ENCODE results near the gene PGM5. TPM values are rescaled to one million over a fixed set of nuclear protein-coding genes. Genes with fewer than 3 reads are reported as not detected.

The PGM5 gene
- total and polyA plus RNA-seq, 2 of the 8 experiments (the other 6 are each of a cell fraction or from before 2014, with no cell fraction given), result not detected

GRCh38 chr9:68470067-68470466, 113.7 kb downstream of the PGM5 start:
- H3K23ac ChIP-seq (ENCODE audit: insufficient read length), result no peak overlapping the region
- no peak overlapping the region for H3K14ac ChIP-seq (ENCODE audit: insufficient read length)
- H3K27me3 ChIP-seq (replicated peaks in 1 of 4; ENCODE audit: control insufficient read depth in 3 of 4, extremely low read depth in 1 of 4, insufficient read depth in 3 of 4, low read length in 3 of 4), result no peaks in the 10 kb centered on the region; a peak in 1 of 7 replicates
- POLR2A ChIA-PET (ENCODE audit: partially characterized antibody), result no interaction called here
- H3K4me2 ChIP-seq (ENCODE audit: insufficient read depth in 1 of 2, low read depth in 2 of 2, low read length in 2 of 2), result no peak overlapping the region
- H4K20me1 ChIP-seq (replicated peaks in 1 of 2; ENCODE audit: control insufficient read depth in 1 of 2, insufficient read depth in 2 of 2, low read length in 2 of 2), result no peaks in the 10 kb centered on the region
- H4K8ac ChIP-seq (ENCODE audit: extremely low read depth, insufficient read depth, low read length), result no peak overlapping the region
- no peaks in the 10 kb centered on the region for H3K79me2 ChIP-seq (ENCODE audit: control insufficient read depth in 1 of 2, insufficient read depth in 2 of 2, low read length in 2 of 2)
- CTCF ChIA-PET (ENCODE audit: partially characterized antibody), result no interaction called here
- H3K9ac ChIP-seq (replicated peaks in 1 of 4; ENCODE audit: extremely low read depth in 1 of 4, low read depth in 3 of 4, low read length in 3 of 4), result no peak overlapping the region
- H2BK120ac ChIP-seq (replicated peaks; ENCODE audit: low read depth, low read length), result no peak overlapping the region
- FAIRE-seq, result no peak
- peaks cover 2% of the 10 kb centered on the region; the same call in 1 of the 2 replicates for H3K23me2 ChIP-seq (ENCODE audit: low read depth, low read length)
- no peaks in the 10 kb centered on the region for H3K9me3 ChIP-seq (ENCODE audit: insufficient read depth in 2 of 2, low read depth in 1 of 2, low read length in 1 of 2)
- H3K27ac ChIP-seq (ENCODE audit: low read depth, low read length), result no peak overlapping the region
- no peak overlapping the region for H3K4me3 ChIP-seq (ENCODE audit: extremely low read depth in 1 of 4, insufficient read depth in 2 of 4, low read depth in 3 of 4, low read length in 4 of 4)
- no peak overlapping the region for H4K91ac ChIP-seq (replicated peaks; ENCODE audit: insufficient read length, low read length)
- no peak overlapping the region for H3K4ac ChIP-seq (replicated peaks; ENCODE audit: insufficient read length, low read depth, low read length)
- H2BK5ac ChIP-seq (ENCODE audit: low read depth, low read length), result no peak overlapping the region
- no peak for DNase-seq (ENCODE audit: low read depth in 1 of 2, low spot score in 2 of 2)
- no peaks in the 10 kb centered on the region for H3K79me1 ChIP-seq (ENCODE audit: low read depth, low read length)
- no peak overlapping the region for H4K5ac ChIP-seq (ENCODE audit: insufficient read length, low read depth, low read length)
- H2BK15ac ChIP-seq (ENCODE audit: low read length), result no peak overlapping the region
- no peaks in the 10 kb centered on the region for H3K36me3 ChIP-seq (ENCODE audit: control insufficient read depth in 2 of 4, insufficient read depth in 4 of 4, low read length in 3 of 4)
- no peak overlapping the region for H3K56ac ChIP-seq (replicated peaks; ENCODE audit: insufficient read length, low read depth, low read length)
- H3K4me1 ChIP-seq (replicated peaks in 1 of 4; ENCODE audit: control insufficient read depth in 3 of 4, insufficient read depth in 4 of 4, low read length in 3 of 4), result no peaks in the 10 kb centered on the region
- no peak overlapping the region for H2AFZ ChIP-seq (ENCODE audit: low read length)
- H2BK12ac ChIP-seq (ENCODE audit: low read depth, low read length), result no peak overlapping the region
- no peak overlapping the region for H3K18ac ChIP-seq (ENCODE audit: extremely low read depth, low read length)
- no peak overlapping the region for H2AK5ac ChIP-seq (ENCODE audit: low read depth, low read length)
- H2BK20ac ChIP-seq (ENCODE audit: low read length), result no peak overlapping the region
- no peak for TF ChIP-seq CHD7 (IDR thresholded peaks at IDR 0.05; ENCODE audit: insufficient replicate concordance, low read length)
